NCI-H1694 treated with DMSO at 0.1 percent for 48 hours (cell line): ENCODE data around the gene ID3.

Experiments used
- DNase-seq: peaks from one replicate; lab custom pipeline; 2025; lab: John Stamatoyannopoulos, UW

ID3 gene

GRCh38 chr1:23525558-23526250 is 33.6 kb downstream of the ID3 start:
- DNase-seq: no peak

GRCh38 chr1:23524716-23525401 is 34.4 kb downstream of the ID3 start:
- DNase-seq: no peak

GRCh38 chr1:23524163-23524562 is 35.1 kb downstream of the ID3 start:
- DNase-seq: no peak

GRCh38 chr1:23522244-23522982 is 36.9 kb downstream of the ID3 start:
- DNase-seq: no peak

GRCh38 chr1:23521588-23521987 is 37.7 kb downstream of the ID3 start:
- DNase-seq: no peak

- DNase-seq: no peak
Measured at GRCh38 chr1:23517581-23517980, 41.7 kb downstream of the ID3 start.

- DNase-seq: no peak
Measured at GRCh38 chr1:23515905-23516304, 43.4 kb downstream of the ID3 start.

- DNase-seq: no peak
Measured at GRCh38 chr1:23514111-23514679, 45.1 kb downstream of the ID3 start.

- no peak for DNase-seq
Measured at GRCh38 chr1:23509896-23510295, 49.4 kb downstream of the ID3 start.
